ENCODE results near the gene RTKN. TPM values are rescaled to one million over a fixed set of nuclear protein-coding genes. Genes with fewer than 3 reads are reported as not detected.

RTKN gene
- polyA plus RNA-seq, 2 of the 4 experiments (the other 2 are of a cell fraction): 15.1 to 20.1 TPM

DNA sequence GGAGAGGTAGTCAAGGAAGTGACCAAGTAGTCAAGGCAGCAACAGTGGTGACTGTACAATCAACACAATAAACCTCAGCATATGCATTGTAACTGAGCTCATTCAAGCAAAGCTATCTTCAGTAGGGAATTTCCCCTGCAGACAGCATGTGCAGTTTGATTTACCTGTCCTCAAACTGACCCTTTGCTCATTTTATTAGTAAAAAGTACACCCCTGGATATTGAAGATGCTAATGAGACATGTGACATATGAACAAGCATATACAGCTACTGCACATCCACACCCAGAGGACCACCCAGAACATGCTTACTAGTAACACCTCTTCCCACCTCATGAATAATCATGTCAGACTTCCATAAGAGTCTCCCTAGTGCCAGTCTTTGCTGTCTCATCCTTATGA lies 35.7 kb downstream of the RTKN start (continued):
- TF ChIP-seq, protein P1, sequence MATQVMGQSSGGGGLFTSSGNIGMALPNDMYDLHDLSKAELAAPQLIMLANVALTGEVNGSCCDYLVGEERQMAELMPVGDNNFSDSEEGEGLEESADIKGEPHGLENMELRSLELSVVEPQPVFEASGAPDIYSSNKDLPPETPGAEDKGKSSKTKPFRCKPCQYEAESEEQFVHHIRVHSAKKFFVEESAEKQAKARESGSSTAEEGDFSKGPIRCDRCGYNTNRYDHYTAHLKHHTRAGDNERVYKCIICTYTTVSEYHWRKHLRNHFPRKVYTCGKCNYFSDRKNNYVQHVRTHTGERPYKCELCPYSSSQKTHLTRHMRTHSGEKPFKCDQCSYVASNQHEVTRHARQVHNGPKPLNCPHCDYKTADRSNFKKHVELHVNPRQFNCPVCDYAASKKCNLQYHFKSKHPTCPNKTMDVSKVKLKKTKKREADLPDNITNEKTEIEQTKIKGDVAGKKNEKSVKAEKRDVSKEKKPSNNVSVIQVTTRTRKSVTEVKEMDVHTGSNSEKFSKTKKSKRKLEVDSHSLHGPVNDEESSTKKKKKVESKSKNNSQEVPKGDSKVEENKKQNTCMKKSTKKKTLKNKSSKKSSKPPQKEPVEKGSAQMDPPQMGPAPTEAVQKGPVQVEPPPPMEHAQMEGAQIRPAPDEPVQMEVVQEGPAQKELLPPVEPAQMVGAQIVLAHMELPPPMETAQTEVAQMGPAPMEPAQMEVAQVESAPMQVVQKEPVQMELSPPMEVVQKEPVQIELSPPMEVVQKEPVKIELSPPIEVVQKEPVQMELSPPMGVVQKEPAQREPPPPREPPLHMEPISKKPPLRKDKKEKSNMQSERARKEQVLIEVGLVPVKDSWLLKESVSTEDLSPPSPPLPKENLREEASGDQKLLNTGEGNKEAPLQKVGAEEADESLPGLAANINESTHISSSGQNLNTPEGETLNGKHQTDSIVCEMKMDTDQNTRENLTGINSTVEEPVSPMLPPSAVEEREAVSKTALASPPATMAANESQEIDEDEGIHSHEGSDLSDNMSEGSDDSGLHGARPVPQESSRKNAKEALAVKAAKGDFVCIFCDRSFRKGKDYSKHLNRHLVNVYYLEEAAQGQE (IDR thresholded peaks at IDR 0.05): no peak
- TF ChIP-seq, protein P2, sequence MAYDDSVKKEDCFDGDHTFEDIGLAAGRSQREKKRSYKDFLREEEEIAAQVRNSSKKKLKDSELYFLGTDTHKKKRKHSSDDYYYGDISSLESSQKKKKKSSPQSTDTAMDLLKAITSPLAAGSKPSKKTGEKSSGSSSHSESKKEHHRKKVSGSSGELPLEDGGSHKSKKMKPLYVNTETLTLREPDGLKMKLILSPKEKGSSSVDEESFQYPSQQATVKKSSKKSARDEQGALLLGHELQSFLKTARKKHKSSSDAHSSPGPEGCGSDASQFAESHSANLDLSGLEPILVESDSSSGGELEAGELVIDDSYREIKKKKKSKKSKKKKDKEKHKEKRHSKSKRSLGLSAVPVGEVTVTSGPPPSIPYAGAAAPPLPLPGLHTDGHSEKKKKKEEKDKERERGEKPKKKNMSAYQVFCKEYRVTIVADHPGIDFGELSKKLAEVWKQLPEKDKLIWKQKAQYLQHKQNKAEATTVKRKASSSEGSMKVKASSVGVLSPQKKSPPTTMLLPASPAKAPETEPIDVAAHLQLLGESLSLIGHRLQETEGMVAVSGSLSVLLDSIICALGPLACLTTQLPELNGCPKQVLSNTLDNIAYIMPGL (CRISPR knock-in tag; IDR thresholded peaks at IDR 0.05; ENCODE audit: borderline replicate concordance): no peak
- no peak for TF ChIP-seq SMC3 (IDR thresholded peaks at IDR 0.05)

DNA sequence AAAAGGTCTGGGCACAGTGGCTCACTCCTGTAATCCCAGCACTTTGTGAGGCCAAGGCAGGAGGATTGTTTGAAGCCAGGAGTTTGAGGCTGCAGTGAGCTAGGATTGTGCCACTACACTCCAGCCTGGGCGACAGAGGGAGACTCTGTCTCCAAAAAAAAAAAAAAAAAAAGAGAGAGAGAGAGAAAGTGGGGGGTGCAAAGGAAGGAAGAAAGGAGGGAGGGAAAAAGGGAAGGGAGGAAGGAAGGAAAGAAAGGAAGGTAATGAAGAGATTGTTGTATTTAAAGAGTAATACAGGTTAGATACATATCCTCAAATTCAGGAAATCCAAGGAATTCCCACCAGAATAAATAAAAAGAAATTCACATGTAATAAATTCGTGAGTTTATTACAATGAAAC lies 39.8 kb downstream of the RTKN start:
- ATAC-seq (no peak), DNase-seq (ENCODE audit: low read depth in 1 of 2, low spot score in 1 of 2) (no peak), FAIRE-seq (no peak)
- ChIA-PET POLR2A (no interaction called here), CTCF (interaction anchor here (0.9 to 6.1 kb wide), 4 partner anchors 11 to 152 kb away, joined by 3 to 39 read pairs (median 9); no protein-coding TSS in a partner anchor)
- Histone ChIP-seq H3K27ac (no peak overlapping the region), H3K4me2 (no peak overlapping the region), H3K9me3 (no peaks in the 10 kb centered on the region), H3K4me1 (0 out of 3 replicates have a peak, but pooled peaks cover 3% of the 10 kb centered on the region), H3K4me3 (no peak overlapping the region)
- 32% methylated on average over 2 of the region's 2 CpGs for WGBS (ENCODE audit: missing lambda C conversion rate)
- TF ChIP-seq RCOR1 (IDR thresholded peaks at IDR 0.05; ENCODE audit: low read depth, low read length) (no peak), NPAS2 (CRISPR knock-in tag; IDR thresholded peaks at IDR 0.05; ENCODE audit: borderline replicate concordance) (no peak), SREBF2 (IDR thresholded peaks at IDR 0.05) (no peak), EHMT2 (IDR thresholded peaks at IDR 0.05; ENCODE audit: low read depth) (no peak), CBX2 (IDR thresholded peaks at IDR 0.05; ENCODE audit: borderline replicate concordance, low read depth) (no peak), FOSB (CRISPR knock-in tag; IDR thresholded peaks at IDR 0.05) (no peak), MYC (IDR thresholded peaks at IDR 0.05; ENCODE audit: borderline replicate concordance, low read length) (no peak), EHF (CRISPR knock-in tag; IDR thresholded peaks at IDR 0.05) (no peak), NR3C1 (IDR thresholded peaks at IDR 0.05) (no peak), RARB (CRISPR knock-in tag; IDR thresholded peaks at IDR 0.05) (no peak), KDM5A (IDR thresholded peaks at IDR 0.05) (no peak), RAD21 (conservative IDR thresholded peaks at IDR 0.05 in 1 of 2, IDR thresholded peaks at IDR 0.05 in 1 of 2) (no peak), PHF8 (IDR thresholded peaks at IDR 0.05; ENCODE audit: borderline replicate concordance, low read depth) (no peak), RFX5 (IDR thresholded peaks at IDR 0.05) (no peak), CHD2 (IDR thresholded peaks at IDR 0.05; ENCODE audit: low read length, partially characterized antibody) (no peak), ZFP36 (IDR thresholded peaks at IDR 0.05; ENCODE audit: borderline replicate concordance, partially characterized antibody) (no peak)
- TF ChIP-seq, protein P3, sequence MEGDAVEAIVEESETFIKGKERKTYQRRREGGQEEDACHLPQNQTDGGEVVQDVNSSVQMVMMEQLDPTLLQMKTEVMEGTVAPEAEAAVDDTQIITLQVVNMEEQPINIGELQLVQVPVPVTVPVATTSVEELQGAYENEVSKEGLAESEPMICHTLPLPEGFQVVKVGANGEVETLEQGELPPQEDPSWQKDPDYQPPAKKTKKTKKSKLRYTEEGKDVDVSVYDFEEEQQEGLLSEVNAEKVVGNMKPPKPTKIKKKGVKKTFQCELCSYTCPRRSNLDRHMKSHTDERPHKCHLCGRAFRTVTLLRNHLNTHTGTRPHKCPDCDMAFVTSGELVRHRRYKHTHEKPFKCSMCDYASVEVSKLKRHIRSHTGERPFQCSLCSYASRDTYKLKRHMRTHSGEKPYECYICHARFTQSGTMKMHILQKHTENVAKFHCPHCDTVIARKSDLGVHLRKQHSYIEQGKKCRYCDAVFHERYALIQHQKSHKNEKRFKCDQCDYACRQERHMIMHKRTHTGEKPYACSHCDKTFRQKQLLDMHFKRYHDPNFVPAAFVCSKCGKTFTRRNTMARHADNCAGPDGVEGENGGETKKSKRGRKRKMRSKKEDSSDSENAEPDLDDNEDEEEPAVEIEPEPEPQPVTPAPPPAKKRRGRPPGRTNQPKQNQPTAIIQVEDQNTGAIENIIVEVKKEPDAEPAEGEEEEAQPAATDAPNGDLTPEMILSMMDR (IDR thresholded peaks at IDR 0.05): no peak
- TF ChIP-seq, protein P4, sequence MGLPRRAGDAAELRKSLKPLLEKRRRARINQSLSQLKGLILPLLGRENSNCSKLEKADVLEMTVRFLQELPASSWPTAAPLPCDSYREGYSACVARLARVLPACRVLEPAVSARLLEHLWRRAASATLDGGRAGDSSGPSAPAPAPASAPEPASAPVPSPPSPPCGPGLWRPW (IDR thresholded peaks at IDR 0.05): no peak
- TF ChIP-seq, protein P1 (IDR thresholded peaks at IDR 0.05): no peak
- TF ChIP-seq, protein P5, sequence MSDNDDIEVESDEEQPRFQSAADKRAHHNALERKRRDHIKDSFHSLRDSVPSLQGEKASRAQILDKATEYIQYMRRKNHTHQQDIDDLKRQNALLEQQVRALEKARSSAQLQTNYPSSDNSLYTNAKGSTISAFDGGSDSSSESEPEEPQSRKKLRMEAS (IDR thresholded peaks at IDR 0.05): no peak

Measured in A549 (cell line).